GM12872 (cell line): ENCODE data around the gene BTBD9.

Source experiments
- CTCF ChIP-seq: IDR thresholded peaks from 3 replicates; pipeline ENCODE4 v1.5.1; 2011; ENCODE audit warnings: low read depth, mild to moderate bottlenecking, low read length, moderate library complexity; ENCODE audit not compliant: insufficient read depth

The BTBD9 gene

GRCh38 chr6:38567436-38567835 lies 72.3 kb downstream of the BTBD9 start:
- no peak for TF ChIP-seq CTCF

- no peak for TF ChIP-seq CTCF
These were observed 73.3 kb downstream of the BTBD9 start for GRCh38 chr6:38566295-38567030.

GRCh38 chr6:38564301-38564700 lies 75.4 kb downstream of the BTBD9 start:
- no peak for TF ChIP-seq CTCF

GRCh38 chr6:38555606-38556005 lies 84.1 kb downstream of the BTBD9 start:
- TF ChIP-seq CTCF, result no peak

GRCh38 chr6:38554700-38555413 lies 84.9 kb downstream of the BTBD9 start:
- no peak for TF ChIP-seq CTCF

- TF ChIP-seq CTCF, result no peak
These were observed 85.7 kb downstream of the BTBD9 start for GRCh38 chr6:38554014-38554413.

GRCh38 chr6:38552121-38552520 lies 87.6 kb downstream of the BTBD9 start:
- no peak for TF ChIP-seq CTCF
